GM23338 (cell line): Measurements from ENCODE around the gene NUP160. TPM values are rescaled to one million over a fixed set of nuclear protein-coding genes. Genes with fewer than 3 reads are reported as not detected.
"Not testable (repeated sequence)": the region's sequence is repeated elsewhere in the genome, so short reads cannot be mapped to it uniquely, and the experiment has no call there.

ENCODE experiments used
- ATAC-seq: fragments of 200-7000 bp; cut with Tn5 transposase; 3 replicates; pipeline ENCODE4 v1.9.1; 2020
- DNase-seq: peaks from one replicate; pipeline ENCODE4 v3.0.0-alpha.2; 2015; ENCODE audit warnings: low spot score
- H2AFZ ChIP-seq: fragments of 200-600 bp; sonication (generic); 2 replicates; pipeline ENCODE4 v1.8.0; 2016; ENCODE audit warnings: antibody characterized with exemption, mild to moderate bottlenecking, moderate library complexity
- H3F3A ChIP-seq: fragments of 200-600 bp; sonication (generic); replicated peaks from 2 replicates; pipeline ENCODE4 v1.8.0; 2017; ENCODE audit warnings: antibody characterized with exemption, mixed run types, low read depth
- H3K27ac ChIP-seq: fragments of 200-600 bp; sonication (generic); 2 replicates; pipeline ENCODE4 v1.6.1; 2016; ENCODE audit warnings: low read depth
- H3K27me3 ChIP-seq: fragments of 200-600 bp; sonication (generic); 2 replicates; pipeline ENCODE4 v1.8.0; 2016; ENCODE audit warnings: mild to moderate bottlenecking, mixed run types, moderate library complexity; ENCODE audit not compliant: insufficient read depth
- H3K36me3 ChIP-seq: fragments of 200-600 bp; sonication (generic); 2 replicates; pipeline ENCODE4 v1.8.0; 2016; ENCODE audit warnings: mild to moderate bottlenecking; ENCODE audit not compliant: insufficient read depth
- H3K4me1 ChIP-seq: fragments of 200-600 bp; sonication (generic); 2 replicates; pipeline ENCODE4 v1.8.0; 2016; ENCODE audit warnings: mild to moderate bottlenecking, moderate library complexity; ENCODE audit not compliant: insufficient read depth
- H3K4me2 ChIP-seq: fragments of 200-600 bp; sonication (generic); 2 replicates; pipeline ENCODE4 v1.7.1; 2017; ENCODE audit warnings: mixed run types
- H3K4me3 ChIP-seq: fragments of 200-600 bp; sonication (generic); 2 replicates; pipeline ENCODE4 v1.6.1; 2016; ENCODE audit warnings: mixed run types
- H3K79me2 ChIP-seq: fragments of 200-600 bp; sonication (generic); replicated peaks from 2 replicates; pipeline ENCODE4 v1.8.0; 2017; ENCODE audit warnings: mild to moderate bottlenecking; ENCODE audit not compliant: insufficient read depth
- H3K9me2 ChIP-seq: fragments of 200-600 bp; sonication (generic); 2 replicates; pipeline ENCODE4 v1.8.0; 2017; ENCODE audit not compliant: insufficient read depth
- H4K20me1 ChIP-seq: fragments of 200-600 bp; sonication (generic); replicated peaks from 2 replicates; pipeline ENCODE4 v1.8.0; 2017; ENCODE audit warnings: mild to moderate bottlenecking; ENCODE audit not compliant: insufficient read depth
- H3K27ac Mint-ChIP-seq: 2 replicates; pipeline ENCODE4 v1.8.0; 2020; ENCODE audit warnings: inconsistent platforms, mild to moderate bottlenecking, moderate library complexity, mixed read lengths
- H3K27me3 Mint-ChIP-seq: 3 replicates; pipeline ENCODE4 v1.8.0; 2022; ENCODE audit warnings: low read depth, mild to moderate bottlenecking, moderate library complexity, mixed read lengths, inconsistent platforms; ENCODE audit not compliant: insufficient read depth, poor library complexity
- H3K36me3 Mint-ChIP-seq: 3 replicates; pipeline ENCODE4 v1.8.0; 2021; ENCODE audit warnings: low read depth, mild to moderate bottlenecking, inconsistent platforms, moderate library complexity, mixed read lengths
- H3K4me1 Mint-ChIP-seq: 3 replicates; pipeline ENCODE4 v1.8.0; 2020; ENCODE audit warnings: mild to moderate bottlenecking, inconsistent platforms, mixed read lengths
- H3K4me3 Mint-ChIP-seq: 3 replicates; pipeline ENCODE4 v1.8.0; 2021; ENCODE audit warnings: moderate library complexity, mild to moderate bottlenecking, inconsistent platforms, mixed read lengths
- H3K9me3 Mint-ChIP-seq: 3 replicates; pipeline ENCODE4 v1.8.0; 2020; ENCODE audit warnings: moderate library complexity, mild to moderate bottlenecking, inconsistent platforms, mixed read lengths
- EZH2phosphoT487 ChIP-seq: fragments of 200-600 bp; sonication (generic); IDR thresholded peaks from one replicate; pipeline ENCODE4 v1.8.1; 2018; ENCODE audit warnings: antibody characterized with exemption; ENCODE audit not compliant: unreplicated experiment
- polyA plus RNA-seq: library from polyadenylated mRNA; unstranded; fragments of >200 nt; fragmentation: Nextera tagmentation; extraction: Ambion mirVana; gene quantifications from 2 replicates; pipeline ENCODE4 v1.2.1, GENCODE V29; 2016
- total RNA-seq: library from RNA; depleted of rRNA; stranded (reverse); fragments of >200 nt; shearing (Covaris generic); gene quantifications from 2 replicates; pipeline ENCODE4 v1.2.3, GENCODE V29; 2014
- TF ChIP-seq, protein P1 (sequence below): fragments of 250-450 bp; sonication (Bioruptor Pico); IDR thresholded peaks from 2 replicates; pipeline ENCODE4 v1.5.0; 2020; ENCODE audit warnings: mild to moderate bottlenecking, moderate library complexity

NUP160 gene
- total and polyA plus RNA-seq, 2 experiments from 2014 or later, result 41.2 to 101 TPM

- H3K4me3 ChIP-seq, H3K27me3 ChIP-seq, ATAC-seq, H3F3A ChIP-seq, H3K27ac ChIP-seq, H3K27ac Mint-ChIP-seq, H3K4me1 Mint-ChIP-seq, H3K4me3 Mint-ChIP-seq, DNase-seq, H3K4me2 ChIP-seq, H3K9me3 Mint-ChIP-seq, H4K20me1 ChIP-seq, H3K9me2 ChIP-seq, H3K27me3 Mint-ChIP-seq, H3K4me1 ChIP-seq, H2AFZ ChIP-seq: not testable (repeated sequence)
- Histone ChIP-seq H3K36me3 (peaks cover 59% of the 10 kb centered on the region), H3K79me2 (peaks cover 41% of the 10 kb centered on the region)
- H3K36me3 Mint-ChIP-seq, result peaks cover 77% of the 10 kb centered on the region
Observed at GRCh38 chr11:47822664-47823063, 25.5 kb downstream of the NUP160 start.

- Histone ChIP-seq H2AFZ (no peak overlapping the region), H3F3A (0 out of 2 replicates have a peak, but pooled peaks cover 8% of the 10 kb centered on the region), H3K36me3 (peaks cover 75% of the 10 kb centered on the region), H4K20me1 (peaks cover 11% of the 10 kb centered on the region), H3K9me2 (no peaks in the 10 kb centered on the region), H3K4me3 (no peak overlapping the region), H3K27ac (no peak overlapping the region), H3K27me3 (no peaks in the 10 kb centered on the region), H3K4me1 (no peaks in the 10 kb centered on the region), H3K4me2 (no peak overlapping the region), H3K79me2 (peaks cover 12% of the 10 kb centered on the region)
- no peaks in the 10 kb centered on the region for H3K9me3 Mint-ChIP-seq
- peak; percentile 57 for TF ChIP-seq EZH2phosphoT487
- TF ChIP-seq, protein P1, sequence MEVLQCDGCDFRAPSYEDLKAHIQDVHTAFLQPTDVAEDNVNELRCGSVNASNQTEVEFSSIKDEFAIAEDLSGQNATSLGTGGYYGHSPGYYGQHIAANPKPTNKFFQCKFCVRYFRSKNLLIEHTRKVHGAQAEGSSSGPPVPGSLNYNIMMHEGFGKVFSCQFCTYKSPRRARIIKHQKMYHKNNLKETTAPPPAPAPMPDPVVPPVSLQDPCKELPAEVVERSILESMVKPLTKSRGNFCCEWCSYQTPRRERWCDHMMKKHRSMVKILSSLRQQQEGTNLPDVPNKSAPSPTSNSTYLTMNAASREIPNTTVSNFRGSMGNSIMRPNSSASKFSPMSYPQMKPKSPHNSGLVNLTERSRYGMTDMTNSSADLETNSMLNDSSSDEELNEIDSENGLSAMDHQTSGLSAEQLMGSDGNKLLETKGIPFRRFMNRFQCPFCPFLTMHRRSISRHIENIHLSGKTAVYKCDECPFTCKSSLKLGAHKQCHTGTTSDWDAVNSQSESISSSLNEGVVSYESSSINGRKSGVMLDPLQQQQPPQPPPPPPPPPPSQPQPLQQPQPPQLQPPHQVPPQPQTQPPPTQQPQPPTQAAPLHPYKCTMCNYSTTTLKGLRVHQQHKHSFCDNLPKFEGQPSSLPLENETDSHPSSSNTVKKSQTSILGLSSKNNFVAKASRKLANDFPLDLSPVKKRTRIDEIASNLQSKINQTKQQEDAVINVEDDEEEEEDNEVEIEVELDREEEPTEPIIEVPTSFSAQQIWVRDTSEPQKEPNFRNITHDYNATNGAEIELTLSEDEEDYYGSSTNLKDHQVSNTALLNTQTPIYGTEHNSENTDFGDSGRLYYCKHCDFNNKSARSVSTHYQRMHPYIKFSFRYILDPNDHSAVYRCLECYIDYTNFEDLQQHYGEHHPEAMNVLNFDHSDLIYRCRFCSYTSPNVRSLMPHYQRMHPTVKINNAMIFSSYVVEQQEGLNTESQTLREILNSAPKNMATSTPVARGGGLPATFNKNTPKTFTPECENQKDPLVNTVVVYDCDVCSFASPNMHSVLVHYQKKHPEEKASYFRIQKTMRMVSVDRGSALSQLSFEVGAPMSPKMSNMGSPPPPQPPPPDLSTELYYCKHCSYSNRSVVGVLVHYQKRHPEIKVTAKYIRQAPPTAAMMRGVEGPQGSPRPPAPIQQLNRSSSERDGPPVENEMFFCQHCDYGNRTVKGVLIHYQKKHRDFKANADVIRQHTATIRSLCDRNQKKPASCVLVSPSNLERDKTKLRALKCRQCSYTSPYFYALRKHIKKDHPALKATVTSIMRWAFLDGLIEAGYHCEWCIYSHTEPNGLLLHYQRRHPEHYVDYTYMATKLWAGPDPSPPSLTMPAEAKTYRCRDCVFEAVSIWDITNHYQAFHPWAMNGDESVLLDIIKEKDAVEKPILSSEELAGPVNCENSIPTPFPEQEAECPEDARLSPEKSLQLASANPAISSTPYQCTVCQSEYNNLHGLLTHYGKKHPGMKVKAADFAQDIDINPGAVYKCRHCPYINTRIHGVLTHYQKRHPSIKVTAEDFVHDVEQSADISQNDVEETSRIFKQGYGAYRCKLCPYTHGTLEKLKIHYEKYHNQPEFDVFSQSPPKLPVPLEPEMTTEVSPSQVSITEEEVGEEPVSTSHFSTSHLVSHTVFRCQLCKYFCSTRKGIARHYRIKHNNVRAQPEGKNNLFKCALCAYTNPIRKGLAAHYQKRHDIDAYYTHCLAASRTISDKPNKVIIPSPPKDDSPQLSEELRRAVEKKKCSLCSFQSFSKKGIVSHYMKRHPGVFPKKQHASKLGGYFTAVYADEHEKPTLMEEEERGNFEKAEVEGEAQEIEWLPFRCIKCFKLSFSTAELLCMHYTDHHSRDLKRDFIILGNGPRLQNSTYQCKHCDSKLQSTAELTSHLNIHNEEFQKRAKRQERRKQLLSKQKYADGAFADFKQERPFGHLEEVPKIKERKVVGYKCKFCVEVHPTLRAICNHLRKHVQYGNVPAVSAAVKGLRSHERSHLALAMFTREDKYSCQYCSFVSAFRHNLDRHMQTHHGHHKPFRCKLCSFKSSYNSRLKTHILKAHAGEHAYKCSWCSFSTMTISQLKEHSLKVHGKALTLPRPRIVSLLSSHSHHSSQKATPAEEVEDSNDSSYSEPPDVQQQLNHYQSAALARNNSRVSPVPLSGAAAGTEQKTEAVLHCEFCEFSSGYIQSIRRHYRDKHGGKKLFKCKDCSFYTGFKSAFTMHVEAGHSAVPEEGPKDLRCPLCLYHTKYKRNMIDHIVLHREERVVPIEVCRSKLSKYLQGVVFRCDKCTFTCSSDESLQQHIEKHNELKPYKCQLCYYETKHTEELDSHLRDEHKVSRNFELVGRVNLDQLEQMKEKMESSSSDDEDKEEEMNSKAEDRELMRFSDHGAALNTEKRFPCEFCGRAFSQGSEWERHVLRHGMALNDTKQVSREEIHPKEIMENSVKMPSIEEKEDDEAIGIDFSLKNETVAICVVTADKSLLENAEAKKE (CRISPR knock-in tag), result no peak
- no peaks in the 10 kb centered on the region for H3K4me1 Mint-ChIP-seq
- H3K27ac Mint-ChIP-seq, result no peak overlapping the region
- DNase-seq (no peak), ATAC-seq (no peak)
- H3K36me3 Mint-ChIP-seq, result peaks cover 74% of the 10 kb centered on the region
- peaks cover 3% of the 10 kb centered on the region for H3K27me3 Mint-ChIP-seq
- H3K4me3 Mint-ChIP-seq, result no peak overlapping the region
Observed at GRCh38 chr11:47819743-47820142, 28.4 kb downstream of the NUP160 start.
